ENCODE measurements around the gene APOE.

Gene APOE

DNA sequence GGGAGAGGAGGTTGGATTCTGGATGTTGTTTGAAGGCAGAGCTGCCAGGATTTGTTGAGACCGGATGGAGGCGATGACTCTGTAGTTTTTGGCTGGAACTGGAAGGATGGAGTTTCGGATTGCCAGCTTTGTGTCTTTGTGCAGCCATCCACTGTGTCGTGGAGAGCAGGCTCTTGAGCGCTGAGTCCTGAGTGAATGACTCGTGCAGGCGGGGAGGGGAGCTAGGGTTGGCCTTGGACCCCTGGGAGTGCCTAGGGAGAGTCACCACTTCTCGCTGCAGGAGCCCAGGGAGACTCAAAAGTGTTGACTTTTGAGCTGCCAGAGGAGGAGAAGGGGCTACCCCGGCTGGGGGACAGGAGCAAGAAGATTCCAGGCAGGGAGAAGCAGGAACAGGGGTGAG is 10.7 kb upstream of the APOE start:
- ChIA-PET POLR2A (no interaction called here), CTCF (no interaction called here)
- no peak for DNase-seq (ENCODE audit: extremely low spot score)
- TF ChIP-seq CTBP1 (IDR thresholded peaks at IDR 0.05; ENCODE audit: borderline replicate concordance) (no peak), BHLHE40 (IDR thresholded peaks at IDR 0.05; ENCODE audit: borderline replicate concordance) (no peak), TARDBP (IDR thresholded peaks at IDR 0.05) (no peak), SP1 (IDR thresholded peaks at IDR 0.05) (no peak), FOXK2 (IDR thresholded peaks at IDR 0.05) (no peak), PKNOX1 (IDR thresholded peaks at IDR 0.05) (no peak), L3MBTL2 (conservative IDR thresholded peaks at IDR 0.05) (no peak), LEF1 (IDR thresholded peaks at IDR 0.05; ENCODE audit: borderline replicate concordance) (no peak), FOXM1 (IDR thresholded peaks at IDR 0.05; ENCODE audit: borderline replicate concordance) (no peak), HDGF (IDR thresholded peaks at IDR 0.05; ENCODE audit: borderline replicate concordance) (no peak), ELF4 (IDR thresholded peaks at IDR 0.05) (no peak), SUZ12 (IDR thresholded peaks at IDR 0.05) (no peak), NFRKB (IDR thresholded peaks at IDR 0.05) (no peak)

DNA sequence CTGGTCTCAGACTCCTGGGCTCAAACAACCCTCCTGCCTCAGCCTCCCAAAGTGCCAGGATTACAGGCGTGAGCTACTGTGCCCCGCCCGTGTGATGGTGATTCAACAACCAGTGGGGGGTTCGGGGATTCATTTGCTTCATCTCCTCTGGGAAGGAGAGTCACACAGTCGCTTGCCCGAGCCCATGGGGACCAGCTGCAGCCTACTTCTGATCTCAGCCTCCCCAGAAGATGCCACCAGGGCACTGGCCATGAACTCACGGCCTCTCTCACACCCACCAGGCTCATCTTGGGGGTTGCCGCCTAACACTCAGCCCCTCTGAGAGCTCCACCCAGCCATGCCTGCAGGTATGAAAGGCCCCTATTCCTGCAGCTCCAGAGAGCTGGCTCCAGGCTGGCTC is 7.8 kb upstream of the APOE start:
- no peak for TF ChIP-seq PKNOX1 (IDR thresholded peaks at IDR 0.05)
- TF ChIP-seq L3MBTL2 (conservative IDR thresholded peaks at IDR 0.05), result no peak
- no peak for TF ChIP-seq ARNT (IDR thresholded peaks at IDR 0.05)
- TF ChIP-seq TARDBP (IDR thresholded peaks at IDR 0.05), result no peak
- TF ChIP-seq SP1 (IDR thresholded peaks at IDR 0.05), result no peak
- no peak for TF ChIP-seq HDGF (IDR thresholded peaks at IDR 0.05; ENCODE audit: borderline replicate concordance)
- no peak for TF ChIP-seq BHLHE40 (IDR thresholded peaks at IDR 0.05; ENCODE audit: borderline replicate concordance)
- no peak for TF ChIP-seq FOXM1 (IDR thresholded peaks at IDR 0.05; ENCODE audit: borderline replicate concordance)
- TF ChIP-seq LEF1 (IDR thresholded peaks at IDR 0.05; ENCODE audit: borderline replicate concordance), result no peak
- TF ChIP-seq CTBP1 (IDR thresholded peaks at IDR 0.05; ENCODE audit: borderline replicate concordance), result no peak
- TF ChIP-seq NFRKB (IDR thresholded peaks at IDR 0.05), result no peak
- TF ChIP-seq FOXK2 (IDR thresholded peaks at IDR 0.05), result no peak
- no peak for DNase-seq (ENCODE audit: extremely low spot score)
- ChIA-PET CTCF (no interaction called here), POLR2A (no interaction called here)

DNA sequence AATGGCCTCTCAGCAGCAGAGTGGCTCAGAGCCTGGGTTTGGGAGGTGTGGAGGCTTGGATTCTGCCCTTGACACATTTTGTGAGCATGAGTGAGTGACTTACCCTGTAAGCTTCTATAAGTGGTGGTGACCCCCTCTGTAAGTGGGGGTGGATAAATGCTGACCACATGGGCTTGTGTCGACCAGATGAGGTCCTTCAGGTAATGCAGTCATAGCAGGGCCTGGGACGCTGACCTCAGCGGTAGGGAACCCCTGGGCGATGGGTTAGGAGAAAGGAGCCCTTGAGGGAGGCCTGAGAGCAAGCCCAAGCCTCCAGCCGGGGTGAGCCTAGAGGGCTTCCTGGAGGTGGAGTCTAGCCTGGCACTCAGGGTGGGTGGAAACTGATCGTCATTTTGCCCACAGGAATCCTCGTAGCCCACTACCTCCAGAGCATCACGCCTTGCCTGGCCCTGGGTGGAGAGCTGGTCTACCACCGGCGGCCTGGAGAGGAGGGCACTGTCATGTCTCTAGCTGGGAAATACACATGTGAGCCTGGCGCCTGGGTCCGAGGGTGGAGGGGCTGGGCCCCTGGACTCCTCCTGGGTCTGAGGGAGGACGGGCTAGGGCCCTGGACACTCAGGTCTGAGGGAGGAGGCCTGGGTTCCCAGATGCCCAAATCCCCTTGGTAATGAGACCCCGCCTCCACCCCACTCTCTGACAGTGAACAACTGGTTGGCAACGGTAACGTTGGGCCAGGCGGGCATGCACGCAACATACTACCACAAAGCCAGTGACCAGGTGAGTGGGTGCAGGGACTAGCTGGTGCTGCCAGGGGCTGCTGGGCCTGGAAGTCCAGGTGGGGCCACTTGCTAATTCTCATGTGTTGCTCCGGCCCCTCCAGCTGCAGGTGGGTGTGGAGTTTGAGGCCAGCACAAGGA is 5.0 kb upstream of the APOE start:
- CTCF ChIA-PET, result no interaction called here
- no peak for TF ChIP-seq TARDBP (IDR thresholded peaks at IDR 0.05)
- no peak for TF ChIP-seq NFRKB (IDR thresholded peaks at IDR 0.05)
- TF ChIP-seq SUZ12 (IDR thresholded peaks at IDR 0.05), result no peak
- TF ChIP-seq ELF4 (IDR thresholded peaks at IDR 0.05), result no peak
- no peak for TF ChIP-seq ARNT (IDR thresholded peaks at IDR 0.05)
- no peak for TF ChIP-seq L3MBTL2 (conservative IDR thresholded peaks at IDR 0.05)
- no peak for TF ChIP-seq CTBP1 (IDR thresholded peaks at IDR 0.05; ENCODE audit: borderline replicate concordance)
- TF ChIP-seq ZNF384 (IDR thresholded peaks at IDR 0.05), result no peak
- no peak for TF ChIP-seq FOXM1 (IDR thresholded peaks at IDR 0.05; ENCODE audit: borderline replicate concordance)
- TF ChIP-seq FOXK2 (IDR thresholded peaks at IDR 0.05), result no peak
- no peak for TF ChIP-seq PKNOX1 (IDR thresholded peaks at IDR 0.05)
- TF ChIP-seq SP1 (IDR thresholded peaks at IDR 0.05), result no peak
- TF ChIP-seq LEF1 (IDR thresholded peaks at IDR 0.05; ENCODE audit: borderline replicate concordance), result no peak
- TF ChIP-seq FOXA1 (IDR thresholded peaks at IDR 0.05), result no peak
- TF ChIP-seq HDGF (IDR thresholded peaks at IDR 0.05; ENCODE audit: borderline replicate concordance), result no peak
- TF ChIP-seq BHLHE40 (IDR thresholded peaks at IDR 0.05; ENCODE audit: borderline replicate concordance), result no peak

GRCh38 chr19:44903216-44903601 is 2.4 kb upstream of the APOE start:
- POLR2A ChIA-PET, result interaction anchor here (0.9 kb wide), 1 partner anchor 51 kb away, joined by 3 read pairs; no protein-coding TSS in a partner anchor
- TF ChIP-seq ELF4 (IDR thresholded peaks at IDR 0.05) (no peak), FOXM1 (IDR thresholded peaks at IDR 0.05; ENCODE audit: borderline replicate concordance) (no peak), SUZ12 (IDR thresholded peaks at IDR 0.05) (no peak), FOXK2 (IDR thresholded peaks at IDR 0.05) (no peak), CTBP1 (IDR thresholded peaks at IDR 0.05; ENCODE audit: borderline replicate concordance) (no peak)
- CTCF ChIA-PET, result interaction anchor here (1.5 to 2.3 kb wide), 2 partner anchors 46 to 49 kb away, joined by 6 read pairs; no protein-coding TSS in a partner anchor
- DNase-seq (ENCODE audit: extremely low spot score), result no peak

More for the DNA sequence above, 5.0 kb upstream of the APOE start:
- no peak for DNase-seq (ENCODE audit: extremely low spot score)
- POLR2A ChIA-PET, result interaction anchor here (0.7 to 1.5 kb wide), 2 partner anchors 11 kb away, joined by 3 read pairs; no protein-coding TSS in a partner anchor

- POLR2A ChIA-PET, result no interaction called here
- CTCF ChIA-PET, result interaction anchor here (0.6 to 2.3 kb wide), 6 partner anchors 8 to 133 kb away, joined by 3 to 6 read pairs (median 4); no protein-coding TSS in a partner anchor
Observed at GRCh38 chr19:44903602-44904425, 1.8 kb upstream of the APOE start.

More at GRCh38 chr19:44903602-44904425, 1.8 kb upstream of the APOE start:
- TF ChIP-seq FOXA1 (IDR thresholded peaks at IDR 0.05) (no peak), ZNF384 (IDR thresholded peaks at IDR 0.05) (no peak), NFRKB (IDR thresholded peaks at IDR 0.05) (no peak), ARNT (IDR thresholded peaks at IDR 0.05) (no peak), SP1 (IDR thresholded peaks at IDR 0.05) (no peak), FOXM1 (IDR thresholded peaks at IDR 0.05; ENCODE audit: borderline replicate concordance) (no peak), LEF1 (IDR thresholded peaks at IDR 0.05; ENCODE audit: borderline replicate concordance) (no peak), HDGF (IDR thresholded peaks at IDR 0.05; ENCODE audit: borderline replicate concordance) (no peak), L3MBTL2 (conservative IDR thresholded peaks at IDR 0.05) (no peak), TARDBP (IDR thresholded peaks at IDR 0.05) (no peak), BHLHE40 (IDR thresholded peaks at IDR 0.05; ENCODE audit: borderline replicate concordance) (no peak)
- DNase-seq (ENCODE audit: extremely low spot score), result peak; percentile 76
